WTC11 (cell line): ENCODE measurements around the gene CASKIN1. TPM values are rescaled to one million over a fixed set of nuclear protein-coding genes. Genes with fewer than 3 reads are reported as not detected.

Source experiments
- ATF1 ChIP-seq: sonication (generic); formaldehyde crosslinking; IDR thresholded peaks from 2 replicates; pipeline ENCODE4 v1.8.1; 2023; ENCODE audit warnings: mild to moderate bottlenecking, moderate library complexity, missing genetic modification reagents
- CBFB ChIP-seq: sonication (generic); formaldehyde crosslinking; IDR thresholded peaks from 2 replicates; pipeline ENCODE4 v1.8.1; 2022; ENCODE audit warnings: mild to moderate bottlenecking, low read depth, missing genetic modification reagents
- CDX4 ChIP-seq: fragments of 250-450 bp; sonication (Bioruptor Pico); IDR thresholded peaks from 2 replicates; pipeline ENCODE4 v1.9.0; 2021; ENCODE audit warnings: moderate library complexity, mild to moderate bottlenecking, inconsistent platforms, borderline replicate concordance
- CREM ChIP-seq: sonication (generic); formaldehyde crosslinking; IDR thresholded peaks from 2 replicates; pipeline ENCODE4 v1.8.1; 2022; ENCODE audit warnings: mild to moderate bottlenecking, missing genetic modification reagents, moderate library complexity
- E2F1 ChIP-seq: sonication (generic); formaldehyde crosslinking; IDR thresholded peaks from 2 replicates; pipeline ENCODE4 v1.8.0; 2022; ENCODE audit warnings: mild to moderate bottlenecking, missing genetic modification reagents
- ELF4 ChIP-seq: sonication (generic); formaldehyde crosslinking; IDR thresholded peaks from 2 replicates; pipeline ENCODE4 v1.8.1; 2022; ENCODE audit warnings: low read depth, mild to moderate bottlenecking, moderate library complexity, missing genetic modification reagents
- ESRRA ChIP-seq: sonication (generic); formaldehyde crosslinking; IDR thresholded peaks from 2 replicates; pipeline ENCODE4 v1.8.1; 2022; ENCODE audit warnings: mild to moderate bottlenecking, missing genetic modification reagents, borderline replicate concordance
- ETV6 ChIP-seq: sonication (generic); formaldehyde crosslinking; IDR thresholded peaks from 2 replicates; pipeline ENCODE4 v1.8.1; 2022; ENCODE audit warnings: mild to moderate bottlenecking, missing genetic modification reagents
- FOXJ3 ChIP-seq: sonication (generic); formaldehyde crosslinking; IDR thresholded peaks from 2 replicates; pipeline ENCODE4 v1.9.0; 2021; ENCODE audit warnings: missing genetic modification reagents, mild to moderate bottlenecking, borderline replicate concordance
- FOXK1 ChIP-seq: sonication (generic); formaldehyde crosslinking; IDR thresholded peaks from 2 replicates; pipeline ENCODE4 v1.8.0; 2022; ENCODE audit warnings: mild to moderate bottlenecking, moderate library complexity, missing genetic modification reagents
- GABPB1 ChIP-seq: sonication (generic); formaldehyde crosslinking; IDR thresholded peaks from 2 replicates; pipeline ENCODE4 v1.8.1; 2023; ENCODE audit warnings: mild to moderate bottlenecking, missing genetic modification reagents
- HMGA2 ChIP-seq: fragments of 250-450 bp; sonication (Bioruptor Pico); IDR thresholded peaks from 2 replicates; pipeline ENCODE4 v1.4.0; 2021; ENCODE audit warnings: mild to moderate bottlenecking, moderate library complexity
- IRF1 ChIP-seq: sonication (generic); formaldehyde crosslinking; IDR thresholded peaks from 2 replicates; pipeline ENCODE4 v1.8.0; 2023; ENCODE audit warnings: missing genetic modification reagents
- IRF2 ChIP-seq: sonication (generic); formaldehyde crosslinking; IDR thresholded peaks from 2 replicates; pipeline ENCODE4 v1.8.0; 2022; ENCODE audit warnings: low read depth, missing genetic modification reagents, borderline replicate concordance
- KAT7 ChIP-seq: sonication (generic); formaldehyde crosslinking; IDR thresholded peaks from 2 replicates; pipeline ENCODE4 v1.8.1; 2023; ENCODE audit warnings: missing genetic modification reagents, mild to moderate bottlenecking, borderline replicate concordance
- MAX ChIP-seq: sonication (generic); formaldehyde crosslinking; IDR thresholded peaks from 2 replicates; pipeline ENCODE4 v1.8.0; 2022; ENCODE audit warnings: mild to moderate bottlenecking, missing genetic modification reagents
- NFATC4 ChIP-seq: fragments of 250-450 bp; sonication (Bioruptor Pico); IDR thresholded peaks from 2 replicates; pipeline ENCODE4 v1.9.0; 2021; ENCODE audit warnings: mild to moderate bottlenecking
- NFE2L1 ChIP-seq: sonication (generic); formaldehyde crosslinking; IDR thresholded peaks from 2 replicates; pipeline ENCODE4 v1.8.1; 2023; ENCODE audit warnings: missing genetic modification reagents
- PREB ChIP-seq: sonication (generic); formaldehyde crosslinking; IDR thresholded peaks from 2 replicates; pipeline ENCODE4 v1.8.1; 2022; ENCODE audit warnings: mild to moderate bottlenecking, missing genetic modification reagents, moderate library complexity, borderline replicate concordance
- RELA ChIP-seq: sonication (generic); formaldehyde crosslinking; IDR thresholded peaks from 2 replicates; pipeline ENCODE4 v1.8.1; 2022; ENCODE audit warnings: missing genetic modification reagents, mild to moderate bottlenecking, borderline replicate concordance
- SMAD4 ChIP-seq: sonication (generic); formaldehyde crosslinking; IDR thresholded peaks from 2 replicates; pipeline ENCODE4 v1.8.0; 2022; ENCODE audit warnings: mild to moderate bottlenecking, missing genetic modification reagents
- TCF7 ChIP-seq: sonication (generic); formaldehyde crosslinking; IDR thresholded peaks from 2 replicates; pipeline ENCODE4 v1.8.0; 2022; ENCODE audit warnings: mild to moderate bottlenecking, low read depth, missing genetic modification reagents, moderate library complexity
- TEAD4 ChIP-seq: sonication (generic); formaldehyde crosslinking; IDR thresholded peaks from 2 replicates; pipeline ENCODE4 v1.8.0; 2022; ENCODE audit warnings: mild to moderate bottlenecking, missing genetic modification reagents
- TP53 ChIP-seq: sonication (generic); formaldehyde crosslinking; IDR thresholded peaks from 2 replicates; pipeline ENCODE4 v1.8.1; 2023; ENCODE audit warnings: mild to moderate bottlenecking, missing genetic modification reagents
- ZBTB21 ChIP-seq: sonication (generic); formaldehyde crosslinking; IDR thresholded peaks from 2 replicates; pipeline ENCODE4 v1.8.1; 2023; ENCODE audit warnings: mild to moderate bottlenecking, missing genetic modification reagents, borderline replicate concordance
- ZNF219 ChIP-seq: sonication (generic); formaldehyde crosslinking; IDR thresholded peaks from 2 replicates; pipeline ENCODE4 v1.8.0; 2023; ENCODE audit warnings: missing genetic modification reagents, mild to moderate bottlenecking, borderline replicate concordance
- ZNF396 ChIP-seq: fragments of 250-450 bp; sonication (Bioruptor Pico); IDR thresholded peaks from 2 replicates; pipeline ENCODE4 v1.8.0; 2021; ENCODE audit warnings: mild to moderate bottlenecking, moderate library complexity, borderline replicate concordance
- ZNF416 ChIP-seq: fragments of 250-450 bp; sonication (Bioruptor Pico); IDR thresholded peaks from 2 replicates; pipeline ENCODE4 v1.9.0; 2021; ENCODE audit warnings: mild to moderate bottlenecking, inconsistent platforms
- ZNF423 ChIP-seq: fragments of 250-450 bp; sonication (Bioruptor Pico); IDR thresholded peaks from 2 replicates; pipeline ENCODE4 v2.1.2; 2022; ENCODE audit warnings: mild to moderate bottlenecking, moderate library complexity
- ZNF425 ChIP-seq: fragments of 250-450 bp; sonication (Bioruptor Pico); conservative IDR thresholded peaks from 2 replicates; pipeline ENCODE4 v1.9.0; 2021; ENCODE audit warnings: mild to moderate bottlenecking
- ZNF671 ChIP-seq: fragments of 250-450 bp; sonication (Bioruptor Pico); IDR thresholded peaks from 2 replicates; pipeline ENCODE4 v1.8.0; 2021; ENCODE audit warnings: mild to moderate bottlenecking
- total RNA-seq: library from RNA; stranded (reverse); gene quantifications from 3 replicates; pipeline ENCODE4 v1.2.3, GENCODE V29; 2021

The CASKIN1 gene
- total RNA-seq, 1 experiment from 2014 or later: 9.4 TPM

GRCh38 chr16:2151188-2152091 lies 45.0 kb downstream of the CASKIN1 start (continued):
- TF ChIP-seq E2F1 (CRISPR knock-in tag) (no peak), TCF7 (no peak), ZNF219 (CRISPR knock-in tag) (no peak; the same call in 1 of the 2 replicates), HMGA2 (CRISPR knock-in tag) (no peak), ETV6 (CRISPR knock-in tag) (no peak; the same call in 1 of the 2 replicates), TEAD4 (CRISPR knock-in tag) (no peak), ZNF396 (CRISPR knock-in tag) (no peak), CBFB (CRISPR knock-in tag) (no peak), FOXJ3 (CRISPR knock-in tag) (no peak), TP53 (CRISPR knock-in tag) (no peak), ZNF423 (CRISPR knock-in tag) (peak; percentile 48; the same call in 1 of the 2 replicates), ZNF416 (CRISPR knock-in tag) (peak; percentile 56; the same call in 1 of the 2 replicates), ZNF425 (CRISPR knock-in tag) (no peak; the same call in none of the 2 replicates), NFE2L1 (CRISPR knock-in tag) (peak; percentile 63; the same call in 1 of the 2 replicates), ELF4 (CRISPR knock-in tag) (no peak), SMAD4 (CRISPR knock-in tag) (no peak), ESRRA (CRISPR knock-in tag) (no peak; the same call in 1 of the 2 replicates), FOXK1 (0 out of 2 replicates have a peak, but pooled peaks have one; percentile 2), NFATC4 (CRISPR knock-in tag) (peak; percentile 73), CDX4 (CRISPR knock-in tag) (no peak), CREM (CRISPR knock-in tag) (peak; percentile 31; the same call in 1 of the 2 replicates), MAX (CRISPR knock-in tag) (no peak), ZBTB21 (CRISPR knock-in tag) (no peak), IRF2 (no peak), RELA (CRISPR knock-in tag) (0 out of 2 replicates have a peak, but pooled peaks have one; percentile 56), IRF1 (CRISPR knock-in tag) (no peak), ATF1 (CRISPR knock-in tag) (no peak; the same call in 1 of the 2 replicates), ZNF671 (peak; percentile 91), KAT7 (CRISPR knock-in tag) (no peak), GABPB1 (no peak), PREB (peak; percentile 49; the same call in 1 of the 2 replicates)
